ENCODE results near the gene BTG3.

BTG3 gene

GRCh38 chr21:17612565-17613241 lies at the start of gene BTG3:
BTG3 (minus strand) TSS chr21:17612901; CDS start chr21:17609144, 3,757 bp downstream.
- DNase-seq (ENCODE audit: low spot score) = peak; percentile 65

GRCh38 chr21:17660862-17661261 lies 48.2 kb upstream of the BTG3 start:
- no peak for DNase-seq (ENCODE audit: low spot score)

GRCh38 chr21:17660452-17660851 lies 47.8 kb upstream of the BTG3 start:
- DNase-seq (ENCODE audit: low spot score) = peak; percentile 36

- no peak for DNase-seq (ENCODE audit: low spot score)
Measured at GRCh38 chr21:17658931-17659330, 46.2 kb upstream of the BTG3 start.

- DNase-seq (ENCODE audit: low spot score) = no peak
Measured at GRCh38 chr21:17651526-17651925, 38.8 kb upstream of the BTG3 start.

GRCh38 chr21:17650292-17650691 lies 37.6 kb upstream of the BTG3 start:
- DNase-seq (ENCODE audit: low spot score) = no peak

GRCh38 chr21:17646790-17647189 lies 34.1 kb upstream of the BTG3 start:
- DNase-seq (ENCODE audit: low spot score) = no peak

- no peak for DNase-seq (ENCODE audit: low spot score)
Measured at GRCh38 chr21:17644186-17644585, 31.5 kb upstream of the BTG3 start.

- no peak for DNase-seq (ENCODE audit: low spot score)
Measured at GRCh38 chr21:17640821-17641220, 28.1 kb upstream of the BTG3 start.

GRCh38 chr21:17636711-17637110 lies 24.0 kb upstream of the BTG3 start:
- DNase-seq (ENCODE audit: low spot score) = no peak

GRCh38 chr21:17631195-17631594 lies 18.5 kb upstream of the BTG3 start:
- DNase-seq (ENCODE audit: low spot score) = no peak

- peak; percentile 30 for DNase-seq (ENCODE audit: low spot score)
Measured at GRCh38 chr21:17622018-17622417, 9.3 kb upstream of the BTG3 start.

GRCh38 chr21:17616831-17617230 lies 4.1 kb upstream of the BTG3 start:
- no peak for DNase-seq (ENCODE audit: low spot score)

GRCh38 chr21:17613242-17613676 lies 558 bp upstream of the BTG3 start:
- no peak for DNase-seq (ENCODE audit: low spot score)

GRCh38 chr21:17612023-17612564 lies 607 bp downstream of the BTG3 start:
- peak; percentile 33 for DNase-seq (ENCODE audit: low spot score)

- peak; percentile 81 for DNase-seq (ENCODE audit: low spot score)
Measured at GRCh38 chr21:17611414-17612022, 1.2 kb downstream of the BTG3 start.

- peak; percentile 14 for DNase-seq (ENCODE audit: low spot score)
Measured at GRCh38 chr21:17610911-17611310, 1.8 kb downstream of the BTG3 start.

GRCh38 chr21:17609681-17610080 lies 3.0 kb downstream of the BTG3 start:
- DNase-seq (ENCODE audit: low spot score) = no peak

- no peak for DNase-seq (ENCODE audit: low spot score)
Measured at GRCh38 chr21:17607684-17608083, 5.0 kb downstream of the BTG3 start.

GRCh38 chr21:17602874-17603273 lies 9.8 kb downstream of the BTG3 start:
- no peak for DNase-seq (ENCODE audit: low spot score)

- DNase-seq (ENCODE audit: low spot score) = no peak
Measured at GRCh38 chr21:17598437-17598836, 14.3 kb downstream of the BTG3 start.

- no peak for DNase-seq (ENCODE audit: low spot score)
Measured at GRCh38 chr21:17597680-17598079, 15.0 kb downstream of the BTG3 start.

GRCh38 chr21:17590430-17590829 lies 22.3 kb downstream of the BTG3 start:
- DNase-seq (ENCODE audit: low spot score) = no peak

Measured in SW480 (cell line).